Chondrocyte (in vitro differentiated cells): ENCODE results near the gene SLAIN1. TPM values are rescaled to one million over a fixed set of nuclear protein-coding genes. Genes with fewer than 3 reads are reported as not detected.

ENCODE experiments used
- DNase-seq: peaks from one replicate; pipeline ENCODE4 v3.0.0; 2021; ENCODE audit warnings: mixed read lengths, low spot score
- H3K27ac Mint-ChIP-seq: one replicate; pipeline ENCODE4 v1.8.0; 2021; ENCODE audit warnings: mild to moderate bottlenecking, moderate library complexity, mixed read lengths; ENCODE audit not compliant: unreplicated experiment
- H3K27me3 Mint-ChIP-seq: 2 replicates; pipeline ENCODE4 v1.8.0; 2021; ENCODE audit warnings: low read depth, mixed read lengths
- H3K36me3 Mint-ChIP-seq: 2 replicates; pipeline ENCODE4 v1.8.0; 2021; ENCODE audit warnings: low read depth, mixed read lengths
- H3K4me1 Mint-ChIP-seq: 2 replicates; pipeline ENCODE4 v1.8.0; 2021; ENCODE audit warnings: low read depth, mild to moderate bottlenecking, mixed read lengths
- H3K4me3 Mint-ChIP-seq: one replicate; pipeline ENCODE4 v1.8.0; 2021; ENCODE audit warnings: mild to moderate bottlenecking, moderate library complexity, mixed read lengths; ENCODE audit not compliant: unreplicated experiment
- H3K9me3 Mint-ChIP-seq: 2 replicates; pipeline ENCODE4 v1.8.0; 2021; ENCODE audit warnings: low read depth, mixed read lengths
- total RNA-seq: library from RNA; stranded (reverse); gene quantifications from 3 replicates; pipeline ENCODE4 v1.2.1, GENCODE V29; 2021
- TF ChIP-seq, protein P1 (sequence below): fragments of 200-600 bp; sonication (generic); IDR thresholded peaks from 2 replicates; pipeline ENCODE4 v1.5.0; 2021; ENCODE audit warnings: antibody characterized with exemption, mild to moderate bottlenecking, moderate library complexity

Gene SLAIN1
- total RNA-seq, 1 donor from 2014 or later: 0.82 TPM

DNA sequence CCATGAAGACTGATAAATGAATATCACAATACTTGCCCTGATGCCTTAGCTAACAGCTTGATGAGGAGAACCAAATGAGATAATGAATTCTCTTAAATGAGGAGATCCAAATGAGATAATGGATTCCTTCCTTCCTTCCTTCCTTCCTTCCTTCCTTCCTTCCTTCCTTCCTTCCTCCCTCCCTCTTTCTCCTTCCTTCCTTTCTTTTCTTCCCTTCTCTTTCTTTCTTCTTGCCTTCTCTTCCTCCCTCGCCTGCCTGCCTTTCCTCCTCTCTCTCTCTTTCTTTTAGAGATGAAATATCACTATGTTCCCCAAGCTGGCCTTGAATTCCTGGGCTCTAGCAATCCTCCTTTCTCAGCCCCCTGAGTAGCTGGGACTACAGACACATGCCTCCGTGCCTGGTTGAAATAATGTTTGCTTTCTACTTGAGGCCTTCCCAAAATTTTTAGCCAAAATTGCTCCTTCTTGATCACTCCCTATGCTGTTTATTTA lies 4.0 kb upstream of the SLAIN1 start:
- TF ChIP-seq, protein P1, sequence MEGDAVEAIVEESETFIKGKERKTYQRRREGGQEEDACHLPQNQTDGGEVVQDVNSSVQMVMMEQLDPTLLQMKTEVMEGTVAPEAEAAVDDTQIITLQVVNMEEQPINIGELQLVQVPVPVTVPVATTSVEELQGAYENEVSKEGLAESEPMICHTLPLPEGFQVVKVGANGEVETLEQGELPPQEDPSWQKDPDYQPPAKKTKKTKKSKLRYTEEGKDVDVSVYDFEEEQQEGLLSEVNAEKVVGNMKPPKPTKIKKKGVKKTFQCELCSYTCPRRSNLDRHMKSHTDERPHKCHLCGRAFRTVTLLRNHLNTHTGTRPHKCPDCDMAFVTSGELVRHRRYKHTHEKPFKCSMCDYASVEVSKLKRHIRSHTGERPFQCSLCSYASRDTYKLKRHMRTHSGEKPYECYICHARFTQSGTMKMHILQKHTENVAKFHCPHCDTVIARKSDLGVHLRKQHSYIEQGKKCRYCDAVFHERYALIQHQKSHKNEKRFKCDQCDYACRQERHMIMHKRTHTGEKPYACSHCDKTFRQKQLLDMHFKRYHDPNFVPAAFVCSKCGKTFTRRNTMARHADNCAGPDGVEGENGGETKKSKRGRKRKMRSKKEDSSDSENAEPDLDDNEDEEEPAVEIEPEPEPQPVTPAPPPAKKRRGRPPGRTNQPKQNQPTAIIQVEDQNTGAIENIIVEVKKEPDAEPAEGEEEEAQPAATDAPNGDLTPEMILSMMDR: no peak
- no peak overlapping the region for H3K4me3 Mint-ChIP-seq
- no peak overlapping the region for H3K27ac Mint-ChIP-seq
- no peaks in the 10 kb centered on the region for H3K4me1 Mint-ChIP-seq
- peaks cover 39% of the 10 kb centered on the region for H3K27me3 Mint-ChIP-seq
- no peak for DNase-seq
- H3K36me3 Mint-ChIP-seq: no peaks in the 10 kb centered on the region
- H3K9me3 Mint-ChIP-seq: no peaks in the 10 kb centered on the region

DNA sequence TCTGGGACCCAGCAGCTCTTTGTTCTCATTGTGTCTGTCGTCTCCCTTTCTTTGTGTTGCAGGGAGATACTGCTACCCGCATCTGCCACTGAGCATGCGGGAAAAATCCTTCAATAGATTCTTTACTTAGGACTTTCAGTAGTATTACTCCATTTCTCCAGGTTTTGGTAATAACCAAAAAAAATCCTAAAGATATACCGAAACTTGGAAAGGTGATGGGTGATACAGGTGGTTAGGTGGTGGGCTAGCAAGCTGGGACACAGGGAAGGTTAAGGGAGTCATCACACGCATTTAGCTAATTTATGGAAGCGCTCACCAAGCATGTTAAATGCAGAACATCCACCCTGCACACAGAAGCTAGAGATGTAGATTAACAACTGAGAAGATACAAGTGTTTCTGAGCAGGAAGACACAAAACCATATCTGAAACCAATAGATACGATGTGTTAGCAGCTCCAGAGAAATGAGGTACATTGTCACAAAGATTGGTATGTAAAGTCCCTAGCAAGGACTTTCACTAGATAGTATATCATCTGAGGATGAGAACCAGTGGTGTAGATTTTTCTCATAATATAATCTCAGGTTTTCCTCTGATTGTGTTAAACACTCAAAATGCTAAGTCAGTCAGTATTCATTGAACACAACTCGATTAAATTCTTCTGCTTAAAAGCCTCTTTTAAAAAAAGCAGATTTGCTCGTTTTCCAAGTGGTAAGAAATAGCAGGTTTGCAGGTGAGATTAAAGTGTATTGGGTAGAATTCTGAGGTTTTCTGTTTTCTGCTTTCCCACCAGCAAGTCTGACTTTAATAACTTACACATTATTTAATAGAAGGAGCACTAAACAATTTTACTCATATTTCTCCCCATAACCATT lies 1.2 kb upstream of the SLAIN1 start:
- DNase-seq: no peak
- no peaks in the 10 kb centered on the region for H3K36me3 Mint-ChIP-seq
- TF ChIP-seq, protein P1: no peak
- no peak overlapping the region for H3K27ac Mint-ChIP-seq
- no peak overlapping the region for H3K4me3 Mint-ChIP-seq
- H3K27me3 Mint-ChIP-seq: peaks cover 44% of the 10 kb centered on the region
- H3K4me1 Mint-ChIP-seq: peaks cover 5% of the 10 kb centered on the region
- H3K9me3 Mint-ChIP-seq: no peaks in the 10 kb centered on the region

DNA sequence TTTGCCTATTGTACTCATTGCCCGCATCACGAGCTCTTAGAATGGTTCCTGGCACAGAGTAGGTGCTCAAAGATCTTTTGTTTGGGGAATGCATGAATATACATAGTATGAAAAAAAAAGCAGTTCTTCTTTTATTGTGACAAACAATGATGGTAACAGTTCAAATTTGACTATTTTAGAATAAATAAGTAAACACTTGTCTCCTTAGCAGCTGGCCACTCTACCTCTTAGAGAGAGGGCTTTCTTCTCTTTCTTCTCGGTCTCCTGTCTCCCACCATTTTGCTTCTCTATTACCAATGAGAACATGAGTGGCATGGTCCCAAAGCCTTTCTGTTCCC lies 639 bp upstream of the SLAIN1 start:
- peaks cover 44% of the 10 kb centered on the region for H3K27me3 Mint-ChIP-seq

DNA sequence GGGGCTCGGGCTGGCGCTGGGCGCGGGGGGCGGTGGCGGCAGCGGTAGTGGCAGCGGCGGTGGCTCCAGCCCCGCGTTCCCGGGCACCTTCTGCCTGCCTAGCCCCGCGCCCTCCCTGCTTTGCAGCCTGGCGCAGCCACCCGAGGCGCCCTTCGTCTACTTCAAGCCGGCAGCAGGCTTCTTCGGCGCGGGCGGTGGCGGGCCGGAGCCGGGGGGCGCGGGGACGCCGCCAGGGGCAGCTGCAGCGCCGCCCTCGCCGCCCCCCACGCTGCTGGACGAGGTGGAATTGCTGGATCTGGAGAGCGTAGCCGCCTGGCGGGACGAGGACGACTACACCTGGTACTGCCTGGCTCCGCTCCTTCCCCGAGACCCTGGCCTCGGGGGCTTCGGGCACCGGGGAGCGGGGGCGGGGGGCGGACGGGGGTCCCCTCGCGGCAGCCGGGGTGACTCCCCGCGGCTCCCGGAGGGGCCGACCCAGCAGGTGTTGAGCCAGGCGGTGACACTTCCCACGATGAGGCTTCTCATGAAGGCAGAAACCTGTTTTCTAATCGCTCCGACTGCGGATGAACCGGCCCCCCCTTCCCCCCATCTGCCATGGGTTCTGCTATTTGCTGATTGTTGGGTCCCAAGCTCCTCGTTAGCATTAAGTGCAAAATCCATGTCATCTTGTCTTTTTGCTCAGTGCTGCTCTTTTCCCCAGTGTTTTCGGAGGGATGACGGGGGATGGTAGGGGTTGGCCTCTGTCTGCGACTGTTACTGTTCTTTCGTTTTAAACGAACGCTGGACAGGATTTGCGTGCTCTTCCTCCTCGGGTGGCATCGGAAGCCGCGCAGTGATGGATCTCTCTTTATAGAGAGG lies 943 bp downstream of the SLAIN1 start:
- Mint-ChIP-seq H3K27me3 (peaks cover 48% of the 10 kb centered on the region), H3K4me1 (peaks cover 5% of the 10 kb centered on the region), H3K4me3 (peak overlapping the region; percentile 74), H3K36me3 (no peaks in the 10 kb centered on the region), H3K27ac (no peak overlapping the region), H3K9me3 (no peaks in the 10 kb centered on the region)
- TF ChIP-seq, protein P1: no peak
- DNase-seq: no peak

More for the DNA sequence above, 639 bp upstream of the SLAIN1 start:
- no peak overlapping the region for H3K27ac Mint-ChIP-seq
- TF ChIP-seq, protein P1: no peak
- no peak for DNase-seq
- H3K4me1 Mint-ChIP-seq: peaks cover 5% of the 10 kb centered on the region
- H3K36me3 Mint-ChIP-seq: no peaks in the 10 kb centered on the region
- no peaks in the 10 kb centered on the region for H3K9me3 Mint-ChIP-seq
- peak overlapping the region; percentile 62 for H3K4me3 Mint-ChIP-seq

DNA sequence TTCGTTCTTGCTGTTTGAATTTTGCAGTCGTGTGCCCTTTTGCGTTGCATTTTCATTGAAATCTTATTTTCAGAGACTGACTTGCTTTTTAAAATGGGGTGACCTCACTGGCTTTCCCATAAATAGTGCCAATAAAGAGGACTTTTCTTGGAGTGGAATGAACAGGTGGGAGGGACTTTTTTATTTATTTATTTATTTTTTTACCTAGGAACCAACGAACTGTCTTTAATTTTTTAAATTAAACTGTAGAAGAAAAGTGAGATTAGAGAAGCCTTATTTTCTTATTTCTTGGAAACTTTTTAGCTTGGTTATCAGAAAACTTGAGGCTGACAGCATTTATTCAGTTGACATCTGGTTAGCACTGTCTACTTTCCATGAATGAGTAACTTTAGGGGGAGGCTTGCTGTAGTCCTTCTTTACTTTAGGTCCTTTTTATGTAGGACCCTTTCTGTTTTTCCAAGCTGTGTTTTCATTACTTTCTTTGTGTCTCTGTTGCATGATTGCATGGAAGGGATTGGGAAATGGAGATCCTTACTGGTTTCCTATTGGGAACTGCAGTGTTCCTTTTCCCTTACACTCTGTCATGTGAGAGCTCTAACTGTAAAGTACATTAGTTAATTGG lies 1.7 kb downstream of the SLAIN1 start:
- no peak overlapping the region for H3K27ac Mint-ChIP-seq
- peak overlapping the region; percentile 74 for H3K4me3 Mint-ChIP-seq
- H3K36me3 Mint-ChIP-seq: no peaks in the 10 kb centered on the region
- H3K4me1 Mint-ChIP-seq: peaks cover 5% of the 10 kb centered on the region
- H3K9me3 Mint-ChIP-seq: no peaks in the 10 kb centered on the region
- H3K27me3 Mint-ChIP-seq: peaks cover 43% of the 10 kb centered on the region
- TF ChIP-seq, protein P1: no peak
- no peak for DNase-seq
